GM18873 (cell line): ENCODE measurements around the gene DENND2A.
"Not testable (repeated sequence)": the region's sequence is repeated elsewhere in the genome, so short reads cannot be mapped to it uniquely, and the experiment has no call there.

Experiments
- ATAC-seq: cut with Tn5 transposase; IDR thresholded peaks from one replicate; pipeline ENCODE4 v1.9.1; 2021; ENCODE audit warnings: mild to moderate bottlenecking, moderate library complexity, moderate number of reproducible peaks; ENCODE audit not compliant: unreplicated experiment, low FRiP score

The DENND2A gene

GRCh38 chr7:140674356-140674800 is 33.8 kb upstream of the DENND2A start:
- ATAC-seq: no peak

DNA sequence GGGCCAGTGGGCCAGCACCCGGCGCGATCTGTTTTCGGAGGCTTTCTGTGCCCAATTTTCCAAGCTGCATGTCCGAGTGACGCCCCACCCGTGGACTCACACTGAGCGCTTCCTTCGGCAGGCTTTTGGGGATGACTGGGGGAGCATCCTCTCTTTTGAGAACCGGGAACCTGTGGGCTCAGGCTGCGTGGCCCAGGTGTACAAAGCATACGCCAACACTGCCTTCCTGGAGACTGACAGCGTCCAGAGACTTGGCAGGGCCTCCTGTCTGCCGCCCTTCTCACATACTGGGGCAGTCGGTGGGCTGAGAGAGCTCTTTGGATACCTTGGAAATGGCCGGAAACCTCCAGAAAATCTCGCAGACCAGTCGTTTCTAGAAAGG is 33.2 kb upstream of the DENND2A start:
- ATAC-seq: no peak

GRCh38 chr7:140673063-140673773 is 32.6 kb upstream of the DENND2A start:
- ATAC-seq: peak; percentile 51

DNA sequence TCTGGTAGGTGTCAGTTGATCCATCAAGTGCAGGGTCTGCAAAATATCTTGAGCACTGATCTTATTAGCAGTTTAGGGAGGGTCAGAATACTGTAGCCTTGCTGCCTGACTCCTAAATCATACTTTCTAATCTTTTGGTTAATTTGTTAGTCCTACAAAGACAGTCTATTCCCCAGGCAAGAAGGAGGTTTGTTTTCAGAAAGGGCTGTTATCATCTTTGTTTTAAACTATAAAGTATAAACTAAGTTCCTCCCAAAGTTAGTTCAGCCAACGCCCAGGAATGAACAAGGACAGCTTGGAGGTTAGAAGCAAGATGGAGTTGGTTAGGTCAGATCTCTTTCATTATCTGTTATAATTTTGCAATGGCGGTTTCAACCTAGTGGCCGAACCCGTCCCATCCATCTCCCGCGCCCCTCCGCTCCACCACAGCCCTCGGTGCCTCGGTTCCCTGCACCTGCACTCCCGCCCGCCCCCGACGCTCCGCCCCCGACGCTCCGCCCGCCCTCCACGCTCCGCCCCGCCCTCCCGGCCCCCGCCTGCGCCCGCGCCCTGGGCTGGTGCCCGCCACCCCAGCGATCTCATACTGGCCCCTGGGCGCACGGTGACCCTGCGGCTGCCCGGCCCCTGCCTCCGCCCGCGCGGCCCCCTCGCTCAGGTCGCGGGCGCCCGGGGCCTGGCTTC is 31.9 kb upstream of the DENND2A start, which contains the start of gene ADCK2:
ADCK2 (plus strand) TSS at position 564 of the 681 bp plus-strand sequence. CDS start 386 bp downstream, outside the sequence.
- ATAC-seq: peak; percentile 36

DNA sequence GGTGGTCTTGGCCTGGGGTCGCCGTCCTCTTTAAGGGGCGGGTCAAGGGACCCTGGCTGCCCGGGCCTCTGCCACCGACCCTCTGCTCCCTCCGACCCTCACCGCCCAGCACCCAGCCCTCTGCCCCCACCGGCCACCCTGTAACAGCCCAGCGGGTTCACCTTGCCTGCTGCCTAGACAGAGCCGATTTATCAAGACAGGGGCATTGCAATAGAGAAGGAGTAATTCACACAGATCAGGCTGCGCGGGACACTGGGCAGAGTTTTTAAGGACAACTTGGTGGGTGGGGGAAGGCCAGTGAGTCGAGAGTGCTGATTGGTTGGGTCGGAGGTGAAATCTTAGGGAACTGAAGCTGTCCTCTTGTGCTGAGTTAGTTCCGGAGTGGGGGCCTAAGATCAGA is 31.4 kb upstream of the DENND2A start:
- ATAC-seq: no peak

DNA sequence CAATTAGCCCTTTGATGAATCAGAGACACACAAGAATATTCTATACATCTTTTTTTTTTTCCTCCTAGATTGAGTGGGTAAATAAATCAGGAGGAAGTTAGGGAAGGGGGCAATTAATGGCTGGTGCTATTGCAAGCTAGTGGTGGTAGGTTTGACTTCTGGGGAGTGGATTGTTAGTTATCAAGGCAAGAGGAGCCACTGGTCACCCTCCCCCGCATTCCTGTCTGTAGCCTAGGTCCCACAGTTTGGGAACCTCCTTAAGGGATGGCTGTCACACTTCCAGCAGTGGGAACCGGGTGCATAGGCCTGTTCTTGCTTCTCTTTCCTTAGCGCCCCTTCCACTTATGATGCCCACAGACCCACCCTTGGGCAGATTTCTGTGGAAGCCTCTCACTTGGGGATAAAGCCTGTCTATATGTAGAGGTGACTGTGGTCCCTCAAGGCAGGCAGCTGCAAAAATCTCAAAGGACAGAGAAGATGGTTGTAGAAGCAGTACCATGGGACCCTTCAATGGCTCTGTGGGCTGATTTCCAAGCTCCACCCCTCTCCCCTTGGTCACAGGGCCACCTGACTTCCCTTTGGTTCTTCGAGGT is 29.8 kb upstream of the DENND2A start:
- no peak for ATAC-seq

- not testable (repeated sequence) for ATAC-seq
These were observed 29.2 kb upstream of the DENND2A start for GRCh38 chr7:140669862-140670261.

DNA sequence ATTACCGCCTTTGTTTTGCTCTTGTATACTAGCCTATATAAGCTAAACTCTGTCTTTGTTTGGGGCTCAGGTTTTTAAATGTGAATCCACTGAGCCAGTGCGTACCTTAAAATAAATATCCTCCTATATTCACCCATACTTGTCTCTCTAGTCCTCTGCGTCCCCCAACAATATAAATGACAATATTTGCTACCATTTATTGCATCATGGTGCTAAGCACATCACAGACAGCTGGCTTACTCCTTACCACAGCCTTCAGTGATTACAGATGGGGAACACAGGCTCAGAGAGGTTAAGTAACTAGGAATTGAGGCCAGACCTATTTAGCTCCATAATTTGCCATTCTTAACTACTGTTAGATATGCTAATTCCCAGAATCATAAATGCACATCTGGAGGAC is 28.7 kb upstream of the DENND2A start:
- no peak for ATAC-seq

DNA sequence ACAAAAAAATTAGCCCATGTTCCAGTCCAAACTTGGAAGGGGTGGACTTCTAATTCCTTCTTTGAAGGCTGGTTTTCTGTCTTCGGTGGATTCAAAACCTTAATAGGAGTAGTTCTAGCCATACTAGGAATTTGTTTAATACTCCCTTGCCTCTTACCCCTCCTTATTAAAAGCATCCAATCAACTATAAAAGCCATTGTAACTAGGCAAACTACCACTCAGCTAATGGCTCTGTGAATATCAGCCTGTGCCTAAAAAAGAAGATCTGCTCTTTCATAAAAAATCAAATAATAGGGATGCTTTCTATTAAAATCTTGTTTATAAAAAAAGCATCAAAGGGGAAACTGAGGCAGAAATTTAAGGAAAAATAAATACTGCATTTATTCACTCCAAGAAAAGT is 28.0 kb upstream of the DENND2A start:
- no peak for ATAC-seq

- ATAC-seq: no peak
These were observed 26.9 kb upstream of the DENND2A start for GRCh38 chr7:140667476-140667875.

- not testable (repeated sequence) for ATAC-seq
These were observed 22.3 kb upstream of the DENND2A start for GRCh38 chr7:140662938-140663337.

GRCh38 chr7:140661124-140661523 is 20.5 kb upstream of the DENND2A start:
- ATAC-seq: no peak

GRCh38 chr7:140659856-140660255 is 19.2 kb upstream of the DENND2A start:
- no peak for ATAC-seq

- no peak for ATAC-seq
These were observed 17.3 kb upstream of the DENND2A start for GRCh38 chr7:140657891-140658290.

DNA sequence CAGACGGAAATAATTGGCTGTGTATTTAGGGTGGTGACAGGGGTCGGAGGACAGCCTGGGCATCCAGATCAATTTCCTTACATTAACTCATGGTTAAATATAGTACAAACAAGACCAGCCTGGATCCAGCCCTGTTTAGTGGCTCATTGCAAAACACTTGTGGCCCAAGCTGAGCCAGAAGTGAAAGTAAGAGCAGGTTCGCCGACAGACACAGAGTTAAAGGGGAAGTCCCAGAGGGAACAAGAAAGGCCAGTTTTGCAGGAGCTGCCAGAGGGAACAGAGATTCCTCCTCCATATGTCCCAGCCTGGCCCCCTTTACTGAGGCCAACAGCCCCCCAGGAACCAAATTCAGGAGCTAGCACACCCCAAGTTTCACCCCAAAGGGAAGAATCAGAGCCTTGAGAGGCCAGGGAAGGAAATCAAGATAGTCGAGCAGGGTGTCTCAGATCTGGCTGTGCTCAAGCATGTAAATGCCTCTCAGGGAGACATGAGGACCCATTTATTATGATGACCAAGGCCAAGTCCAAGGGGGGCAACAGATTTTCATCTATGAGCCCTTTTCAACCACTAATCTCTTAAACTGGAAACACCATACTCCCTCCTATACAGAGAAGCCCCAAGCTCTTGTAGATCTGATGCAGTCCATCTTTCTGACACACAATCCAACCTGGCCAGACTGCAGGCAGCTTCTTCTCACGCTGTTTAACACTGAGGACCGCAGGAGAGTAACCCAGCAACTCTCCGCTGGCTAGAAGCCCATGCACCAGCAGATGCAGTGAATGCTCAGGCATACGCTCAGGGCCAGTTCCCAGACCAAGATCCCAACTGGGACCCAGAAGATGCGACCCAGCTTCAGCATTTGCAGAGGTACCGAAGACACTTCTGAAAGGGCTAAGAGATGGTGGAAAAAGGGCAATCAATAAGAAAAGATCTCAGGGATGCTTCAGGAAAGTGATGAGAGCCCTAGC is 16.2 kb upstream of the DENND2A start:
- ATAC-seq: peak; percentile 78

DNA sequence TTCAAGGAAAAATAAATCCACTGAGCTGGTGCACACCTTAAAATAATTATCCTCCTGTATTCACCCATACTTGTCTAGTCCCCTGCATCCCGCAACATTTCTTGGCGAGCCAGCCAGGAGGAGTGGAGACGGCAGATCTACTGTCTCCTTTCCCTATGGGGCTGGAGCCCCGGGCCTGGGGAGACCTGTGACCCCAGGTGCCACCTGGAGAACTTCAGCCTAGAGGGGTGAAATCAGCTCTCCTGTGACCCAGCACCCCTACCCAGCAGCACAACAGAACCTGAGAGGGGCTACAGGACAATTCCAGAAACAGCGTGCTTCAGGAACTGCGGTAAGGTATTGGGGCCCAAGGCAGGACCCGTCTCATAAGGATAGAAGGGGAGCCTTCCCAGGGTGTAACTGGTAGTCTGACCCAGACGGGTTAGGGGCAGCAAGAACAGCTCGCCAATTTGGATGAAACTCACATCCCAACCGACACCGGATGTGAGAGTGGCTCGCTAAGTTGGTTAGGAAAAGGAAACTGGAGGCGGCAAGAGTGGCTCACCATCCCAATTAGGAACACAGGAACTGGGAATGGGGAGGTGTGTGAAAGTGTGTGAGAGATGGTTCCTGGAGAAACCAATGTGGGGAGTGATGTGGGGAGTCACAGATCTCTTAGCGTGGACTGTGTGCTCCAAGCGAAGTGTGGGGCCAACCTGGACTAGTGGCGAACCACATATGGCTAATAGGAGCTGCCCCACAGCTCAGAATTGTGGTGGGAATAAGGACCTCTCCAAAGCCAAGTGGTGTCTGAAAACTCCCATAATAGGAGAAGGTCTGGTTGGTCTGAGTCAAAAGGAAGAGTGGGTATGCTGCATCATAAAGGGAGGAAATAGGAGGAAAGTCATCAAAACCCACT is 15.1 kb upstream of the DENND2A start:
- no peak for ATAC-seq

DNA sequence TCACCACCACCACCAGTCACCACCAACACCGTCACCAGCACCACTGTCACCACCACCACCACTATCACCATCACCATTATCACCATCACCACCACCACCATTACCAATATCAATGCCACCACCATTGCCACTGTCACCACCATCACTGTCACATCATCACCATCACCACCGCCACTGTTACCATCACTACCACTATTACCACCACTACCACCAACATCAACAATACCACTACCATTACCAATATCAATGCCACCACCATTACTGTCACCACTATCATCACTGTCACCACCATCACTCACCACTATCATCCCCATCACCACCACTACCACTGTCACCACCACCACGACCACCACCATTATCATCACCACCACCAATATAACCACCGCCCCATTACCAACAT is 14.0 kb upstream of the DENND2A start:
- ATAC-seq: no peak

- no peak for ATAC-seq
These were observed 13.4 kb upstream of the DENND2A start for GRCh38 chr7:140654109-140654387.

DNA sequence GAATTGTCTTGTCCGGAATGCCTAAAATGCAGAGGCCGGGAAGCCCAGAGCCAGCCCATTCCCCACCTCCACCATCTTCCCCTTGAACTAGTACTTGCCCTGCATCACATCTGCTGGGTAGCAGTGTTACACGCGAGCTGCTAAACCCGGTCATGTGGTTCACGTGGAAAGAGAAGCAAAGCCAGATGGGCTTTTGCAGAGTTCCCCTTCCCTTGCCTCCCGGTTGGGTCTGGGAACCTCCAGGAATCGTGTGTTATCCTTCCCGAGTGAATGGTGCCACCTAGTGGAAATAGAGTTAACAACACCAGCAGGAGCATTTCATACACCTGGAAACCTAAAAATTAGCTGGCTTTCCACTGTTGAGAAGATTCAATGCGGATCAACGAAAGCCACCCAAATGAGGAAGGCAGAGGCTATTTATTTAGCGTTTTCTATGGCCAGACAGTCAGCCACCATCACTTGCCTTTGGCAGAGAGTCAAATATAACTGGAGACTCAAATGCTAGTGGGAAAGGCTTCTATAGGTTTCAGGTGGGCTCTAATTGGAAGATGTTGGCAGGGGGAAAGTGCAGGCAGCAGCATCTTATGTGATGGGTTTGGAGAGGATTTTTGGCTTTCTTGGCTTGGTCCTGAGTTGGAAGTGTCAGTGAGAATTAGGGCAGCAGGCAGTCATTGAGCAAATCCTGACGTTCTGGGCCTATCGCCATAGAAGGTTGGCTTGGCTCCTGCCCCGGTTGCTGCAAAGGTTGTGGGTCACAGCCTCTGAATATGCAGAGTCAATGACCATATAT is 12.9 kb upstream of the DENND2A start:
- ATAC-seq: no peak
